Testis (tissue), 3 donors: ENCODE measurements around the gene HDAC1. TPM values are rescaled to one million over a fixed set of nuclear protein-coding genes. Genes with fewer than 3 reads are reported as not detected.

Experiments
- DNase-seq: peaks from one replicate; pipeline ENCODE4 v3.0.0-alpha.2; 2019
- H3K27ac ChIP-seq, 2 donors: fragments of 200-600 bp; sonication (generic); one replicate each; pipeline ENCODE4 v1.5.1; 2019
- H3K27me3 ChIP-seq: fragments of 200-600 bp; sonication (generic); one replicate; pipeline ENCODE4 v1.5.1; 2019
- H3K36me3 ChIP-seq: fragments of 200-600 bp; sonication (generic); one replicate; pipeline ENCODE4 v1.5.1; 2017; ENCODE audit warnings: low read depth; ENCODE audit errors: missing control alignments
- H3K4me1 ChIP-seq: fragments of 200-600 bp; sonication (generic); one replicate; pipeline ENCODE4 v1.5.1; 2019
- H3K4me3 ChIP-seq, 2 donors: fragments of 200-600 bp; sonication (generic); one replicate each; pipeline ENCODE4 v1.5.1; 2017 to 2019
- H3K9me3 ChIP-seq: fragments of 200-600 bp; sonication (generic); one replicate; pipeline ENCODE4 v1.5.1; 2017
- POLR2A ChIP-seq: fragments of 450-650 bp; IDR thresholded peaks from one replicate; pipeline ENCODE4 v1.6.1; 2017; ENCODE audit warnings: antibody characterized with exemption, mild to moderate bottlenecking, moderate library complexity
- WGBS, 2 donors: methylation state at CpG; one replicate each; pipeline ENCODE4 v1.1.5; 2018; 5-methylcytosine and 5-hydroxymethylcytosine counted together
- intact Hi-C: fragments of 100-400 bp; cut with DNase I; formaldehyde crosslinking; loops from one replicate; pipeline ENCODE4 v1.15.1; 2023; ENCODE audit warnings: low total_unique reads
- polyA plus RNA-seq: library from polyadenylated mRNA; stranded (reverse); fragments of 350-450 nt; fragmentation: Illumina TruSeq; extraction: RNeasy Lipid Tissue Mini Kit (QIAGEN cat#74804); gene quantifications from one replicate; pipeline ENCODE4 v1.2.3, GENCODE V29; 2014; ENCODE audit warnings: low read depth, low replicate concordance; ENCODE audit not compliant: insufficient read depth
- total RNA-seq, 2 donors: library from RNA; depleted of rRNA; stranded (reverse); fragments of >200 nt; gene quantifications; one replicate each; pipeline ENCODE4 v1.2.3, GENCODE V29; 2016
- TF ChIP-seq, protein P1 (sequence below), 3 experiments: fragments of 450-650 bp in 2 of 3; fragments of 200-600 bp in 1 of 3; sonication (generic) in 1 of 3; IDR thresholded peaks; one replicate each; pipeline ENCODE4 v1.5.1; 2016 to 2019; ENCODE audit warnings: antibody characterized with exemption in 3 of 3, mild to moderate bottlenecking in 2 of 3, moderate library complexity in 1 of 3

HDAC1 gene
- total and polyA plus RNA-seq, 3 donors from 2014 or later: 83.1 to 99.2 (median 91.6) TPM

DNA sequence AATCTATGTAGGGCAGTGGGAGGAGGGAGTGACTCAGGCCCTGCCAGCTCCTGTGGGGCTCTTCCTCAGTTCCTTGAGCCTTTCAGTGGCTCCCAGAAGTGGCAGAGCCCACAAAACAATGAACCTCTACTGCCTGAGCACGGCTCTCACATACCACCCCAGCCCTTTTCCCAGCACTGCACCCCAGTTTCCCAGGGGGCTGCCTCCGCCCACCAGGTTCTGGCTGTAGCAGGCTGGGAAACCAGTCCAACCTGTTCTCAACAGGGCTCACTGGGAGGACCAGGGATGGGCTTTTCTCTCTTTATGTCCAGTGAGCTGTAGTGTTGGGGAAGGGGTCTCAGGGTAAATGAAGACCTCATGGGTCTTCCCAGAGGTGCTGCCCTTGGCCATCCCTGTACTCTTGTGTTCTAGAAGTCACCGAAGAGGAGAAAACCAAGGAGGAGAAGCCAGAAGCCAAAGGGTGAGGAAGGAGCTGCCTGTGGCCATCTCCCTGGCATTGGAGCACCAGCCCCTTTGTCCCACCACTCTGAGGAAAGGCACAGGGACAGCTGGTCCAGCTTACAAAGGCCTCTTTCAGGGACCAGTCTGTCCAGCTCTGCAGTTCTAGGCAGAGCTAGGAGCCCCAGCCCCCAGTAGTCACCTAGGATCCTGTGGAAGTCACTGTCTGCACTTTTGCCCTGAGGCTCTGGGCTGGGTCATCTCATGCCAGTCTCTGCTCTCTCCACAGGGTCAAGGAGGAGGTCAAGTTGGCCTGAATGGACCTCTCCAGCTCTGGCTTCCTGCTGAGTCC is 40.6 kb downstream of the HDAC1 start:
- no peaks in the 10 kb centered on the region for H3K9me3 ChIP-seq
- H3K4me1 ChIP-seq: peaks cover 36% of the 10 kb centered on the region
- TF ChIP-seq, protein P1, sequence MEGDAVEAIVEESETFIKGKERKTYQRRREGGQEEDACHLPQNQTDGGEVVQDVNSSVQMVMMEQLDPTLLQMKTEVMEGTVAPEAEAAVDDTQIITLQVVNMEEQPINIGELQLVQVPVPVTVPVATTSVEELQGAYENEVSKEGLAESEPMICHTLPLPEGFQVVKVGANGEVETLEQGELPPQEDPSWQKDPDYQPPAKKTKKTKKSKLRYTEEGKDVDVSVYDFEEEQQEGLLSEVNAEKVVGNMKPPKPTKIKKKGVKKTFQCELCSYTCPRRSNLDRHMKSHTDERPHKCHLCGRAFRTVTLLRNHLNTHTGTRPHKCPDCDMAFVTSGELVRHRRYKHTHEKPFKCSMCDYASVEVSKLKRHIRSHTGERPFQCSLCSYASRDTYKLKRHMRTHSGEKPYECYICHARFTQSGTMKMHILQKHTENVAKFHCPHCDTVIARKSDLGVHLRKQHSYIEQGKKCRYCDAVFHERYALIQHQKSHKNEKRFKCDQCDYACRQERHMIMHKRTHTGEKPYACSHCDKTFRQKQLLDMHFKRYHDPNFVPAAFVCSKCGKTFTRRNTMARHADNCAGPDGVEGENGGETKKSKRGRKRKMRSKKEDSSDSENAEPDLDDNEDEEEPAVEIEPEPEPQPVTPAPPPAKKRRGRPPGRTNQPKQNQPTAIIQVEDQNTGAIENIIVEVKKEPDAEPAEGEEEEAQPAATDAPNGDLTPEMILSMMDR (IDR thresholded peaks at IDR 0.05): no peak
- TF ChIP-seq POLR2A: no peak
- no peaks in the 10 kb centered on the region for H3K27me3 ChIP-seq
- H3K36me3 ChIP-seq: no peaks in the 10 kb centered on the region
- peak overlapping the region; percentile 44 to 62 for H3K27ac ChIP-seq
- no peak overlapping the region for H3K4me3 ChIP-seq
- no peak for DNase-seq
- WGBS, 2 donors: 69 to 72% methylated on average over 2 to 3 of the region's 3 CpGs
- intact Hi-C loops: loop anchor here (10.0 kb wide), 1 partner anchor 88 kb away; the partner anchor contains the start of gene FAM167B

DNA sequence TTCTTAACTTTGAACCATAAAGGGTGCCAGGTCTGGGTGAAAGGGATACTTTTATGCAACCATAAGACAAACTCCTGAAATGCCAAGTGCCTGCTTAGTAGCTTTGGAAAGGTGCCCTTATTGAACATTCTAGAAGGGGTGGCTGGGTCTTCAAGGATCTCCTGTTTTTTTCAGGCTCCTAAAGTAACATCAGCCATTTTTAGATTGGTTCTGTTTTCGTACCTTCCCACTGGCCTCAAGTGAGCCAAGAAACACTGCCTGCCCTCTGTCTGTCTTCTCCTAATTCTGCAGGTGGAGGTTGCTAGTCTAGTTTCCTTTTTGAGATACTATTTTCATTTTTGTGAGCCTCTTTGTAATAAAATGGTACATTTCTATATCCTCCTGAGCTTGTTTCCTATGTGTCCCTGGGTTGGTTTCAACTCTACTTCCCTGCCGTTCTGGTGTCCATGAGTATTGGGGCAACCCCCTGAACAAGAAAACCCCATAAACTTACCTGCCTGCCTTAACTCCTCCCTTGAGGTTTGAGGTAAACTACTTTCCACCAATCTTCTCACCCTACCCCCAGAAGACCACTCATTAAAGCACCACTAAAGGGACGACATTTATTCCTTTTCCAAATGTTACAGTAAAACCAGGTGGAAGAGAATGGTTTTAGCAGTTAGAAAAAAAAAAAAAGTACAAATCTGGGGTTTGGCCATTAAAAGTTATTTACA is 41.5 kb downstream of the HDAC1 start:
- H3K27ac ChIP-seq: peak overlapping the region; percentile 81 to 96
- H3K4me3 ChIP-seq: no peak overlapping the region
- DNase-seq: no peak
- H3K36me3 ChIP-seq: no peaks in the 10 kb centered on the region
- 36 to 62% methylated on average over 3 of the region's 3 CpGs for WGBS, 2 donors
- H3K4me1 ChIP-seq: peaks cover 46% of the 10 kb centered on the region
- no peaks in the 10 kb centered on the region for H3K27me3 ChIP-seq
- intact Hi-C loops: loop anchor here (10.0 kb wide), 1 partner anchor 89 kb away; the partner anchor contains the start of gene FAM167B
- no peak for TF ChIP-seq POLR2A
- TF ChIP-seq, protein P1 (IDR thresholded peaks at IDR 0.05): no peak
- no peaks in the 10 kb centered on the region for H3K9me3 ChIP-seq

DNA sequence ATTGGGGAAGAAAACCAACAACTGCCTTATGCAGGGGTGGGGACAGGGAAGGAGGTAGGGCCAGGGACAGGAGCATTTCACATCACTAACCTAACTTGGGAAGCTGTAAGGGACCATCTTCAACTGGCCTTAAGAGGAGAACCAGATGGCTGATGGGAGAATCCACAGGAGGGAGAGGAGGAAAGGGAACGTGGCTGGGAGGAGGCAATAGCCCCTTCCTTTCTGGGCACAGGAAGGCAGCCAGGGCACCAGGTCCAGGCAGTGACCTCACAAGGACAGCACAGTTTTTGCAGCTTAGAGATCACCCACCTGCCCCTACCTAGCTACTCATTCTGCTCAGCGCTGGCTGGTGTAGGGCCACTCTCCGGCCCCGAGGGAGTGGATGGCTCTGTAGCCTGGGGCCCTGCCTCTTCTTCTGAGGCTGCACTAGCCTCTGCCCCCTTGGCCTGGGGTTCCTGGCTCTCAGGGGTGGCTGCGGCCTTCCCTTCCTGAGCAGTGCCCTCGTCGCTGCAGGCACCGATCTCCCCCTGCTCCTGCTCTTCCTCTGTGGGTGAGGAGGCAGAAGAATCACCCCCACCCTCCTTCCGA is 42.5 kb downstream of the HDAC1 start:
- intact Hi-C loops: loop anchor here (10.0 kb wide), 1 partner anchor 90 kb away; the partner anchor contains the start of gene FAM167B
- Histone ChIP-seq H3K4me1 (peaks cover 51% of the 10 kb centered on the region), H3K4me3 (peak overlapping the region; percentile 75 to 94), H3K27ac (peak overlapping the region; percentile 81 to 96), H3K27me3 (no peaks in the 10 kb centered on the region), H3K9me3 (no peaks in the 10 kb centered on the region), H3K36me3 (no peaks in the 10 kb centered on the region)
- 22 to 28% methylated on average over 8 to 9 of the region's 9 CpGs for WGBS, 2 donors
- DNase-seq: no peak
- TF ChIP-seq, protein P1 (IDR thresholded peaks at IDR 0.05): no peak
- no peak for TF ChIP-seq POLR2A

DNA sequence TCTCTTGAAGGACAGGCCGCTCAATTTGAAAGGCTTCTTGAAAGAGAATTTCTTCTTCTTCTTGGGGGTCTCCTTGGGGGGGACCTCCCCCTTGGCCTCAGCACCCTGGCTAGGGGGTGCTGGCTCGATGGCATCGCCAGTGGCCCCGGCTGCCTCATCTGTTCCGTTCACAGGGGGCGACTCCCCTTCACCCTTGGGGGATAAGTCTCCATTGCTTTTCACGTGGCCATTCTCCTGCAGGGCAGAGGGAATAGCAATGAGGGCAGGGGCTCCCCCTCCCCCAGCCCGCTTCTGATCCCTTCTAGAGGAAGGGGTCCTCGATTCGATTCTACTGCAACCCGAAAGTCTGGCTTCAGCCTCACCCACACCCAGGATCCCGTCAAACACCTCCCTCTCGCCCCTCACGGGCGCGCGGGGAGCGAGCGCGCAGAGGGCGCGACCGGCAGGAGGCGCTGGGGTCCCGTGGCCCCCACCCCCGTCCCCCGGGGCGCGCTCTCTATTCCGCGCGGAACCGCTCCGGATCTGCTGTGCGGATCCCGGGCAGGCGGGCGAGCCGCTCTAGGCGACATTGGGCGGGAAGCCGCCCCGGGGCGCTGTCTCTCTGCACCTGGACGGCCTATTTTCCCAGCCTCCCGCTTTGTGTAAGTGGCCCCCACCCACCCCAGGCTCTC is 43.1 kb downstream of the HDAC1 start:
- Histone ChIP-seq H3K9me3 (no peaks in the 10 kb centered on the region), H3K27me3 (no peaks in the 10 kb centered on the region), H3K4me1 (peaks cover 51% of the 10 kb centered on the region), H3K36me3 (no peaks in the 10 kb centered on the region), H3K4me3 (peak overlapping the region; percentile 75 to 94), H3K27ac (peak overlapping the region; percentile 81 to 96)
- WGBS, 2 donors: 0 to 2% methylated on average over 1 to 43 of the region's 46 CpGs
- DNase-seq: no peak
- TF ChIP-seq, protein P1 (IDR thresholded peaks at IDR 0.05): peak; percentile 67 to 71 (median 69)
- TF ChIP-seq POLR2A: no peak
- intact Hi-C loops: loop anchor here (10.0 kb wide), 1 partner anchor 90 kb away; the partner anchor contains the start of gene FAM167B
